GM21723 (cell line): ENCODE results near the gene ZFP92.

Source experiments
- ATAC-seq: cut with Tn5 transposase; IDR thresholded peaks from one replicate; pipeline ENCODE4 v1.9.1; 2021; ENCODE audit warnings: mild to moderate bottlenecking, moderate library complexity; ENCODE audit not compliant: unreplicated experiment

Gene ZFP92

GRCh38 chrX:153450949-153451277 is 39.6 kb downstream of the ZFP92 start:
- ATAC-seq = no peak

- ATAC-seq = no peak
Observed at GRCh38 chrX:153454901-153455550, 43.8 kb downstream of the ZFP92 start.

GRCh38 chrX:153455571-153455970 is 44.3 kb downstream of the ZFP92 start:
- no peak for ATAC-seq

- ATAC-seq = no peak
Observed at GRCh38 chrX:153456161-153456560, 44.9 kb downstream of the ZFP92 start.

- no peak for ATAC-seq
Observed at GRCh38 chrX:153456704-153457103, 45.4 kb downstream of the ZFP92 start.

GRCh38 chrX:153457136-153457825 is 46.0 kb downstream of the ZFP92 start:
- ATAC-seq = no peak

GRCh38 chrX:153457827-153458466 is 46.7 kb downstream of the ZFP92 start:
- no peak for ATAC-seq

GRCh38 chrX:153458476-153458875 is 47.2 kb downstream of the ZFP92 start:
- ATAC-seq = no peak

GRCh38 chrX:153459986-153460385 is 48.7 kb downstream of the ZFP92 start:
- no peak for ATAC-seq

GRCh38 chrX:153460826-153461225 is 49.6 kb downstream of the ZFP92 start:
- no peak for ATAC-seq
